Natural killer cell treated with Interleukin-12 subunit alpha and Interleukin-12 subunit beta and Interleukin-15 and Interleukin-18, amount 100 ng/mL, for 72 hours (primary cell): ENCODE data around the gene IFT52. TPM values are rescaled to one million over a fixed set of nuclear protein-coding genes. Genes with fewer than 3 reads are reported as not detected.
A peak's percentile ranks its signal among the peaks of the same experiment; 100 is the strongest.

ENCODE experiments used
- ATAC-seq, 2 donors: fragments of 150-1000 bp; cut with Tn5 transposase in 1 of 2; sonication (Bioruptor Pico), chemical (Tn5 transposase) in 1 of 2; 2 replicates each; pipeline ENCODE4 v1.10.0; 2021
- DNase-seq: peaks from one replicate; pipeline ENCODE4 v3.0.0; 2022; ENCODE audit warnings: low spot score
- H3K27ac Mint-ChIP-seq, 2 donors: 1 replicate in 1 of 2; 2 replicates in 1 of 2; pipeline ENCODE4 v1.8.0; 2022; ENCODE audit warnings: mixed read lengths in 2 of 2, mild to moderate bottlenecking in 1 of 2, moderate library complexity in 1 of 2
- H3K27me3 Mint-ChIP-seq, 2 donors: 1 replicate in 1 of 2; 2 replicates in 1 of 2; pipeline ENCODE4 v1.8.0; 2022; ENCODE audit warnings: mixed read lengths in 2 of 2
- H3K36me3 Mint-ChIP-seq: one replicate; pipeline ENCODE4 v1.8.0; 2022; ENCODE audit warnings: mixed read lengths
- H3K4me1 Mint-ChIP-seq, 2 donors: 1 replicate in 1 of 2; 2 replicates in 1 of 2; pipeline ENCODE4 v1.8.0; 2022; ENCODE audit warnings: low read depth in 2 of 2, mixed read lengths in 2 of 2, mild to moderate bottlenecking in 1 of 2
- H3K4me3 Mint-ChIP-seq: one replicate; pipeline ENCODE4 v1.8.0; 2022; ENCODE audit warnings: mixed read lengths
- H3K9me3 Mint-ChIP-seq: 2 replicates; pipeline ENCODE4 v1.8.0; 2022; ENCODE audit warnings: mixed read lengths
- total RNA-seq, 2 donors: library from RNA; stranded (reverse); gene quantifications; one replicate each; pipeline ENCODE4 v1.2.3, GENCODE V29; 2022

Gene IFT52
- total RNA-seq, 2 donors from 2014 or later = 19.1 to 20.7 TPM

GRCh38 chr20:43669332-43669731 lies 78.6 kb downstream of the IFT52 start:
- H3K4me3 Mint-ChIP-seq = no peak overlapping the region

GRCh38 chr20:43670423-43670822 lies 79.7 kb downstream of the IFT52 start:
- peaks cover 0 to 3% of the 10 kb centered on the region in 2 donors for H3K27me3 Mint-ChIP-seq

More at GRCh38 chr20:43669332-43669731, 78.6 kb downstream of the IFT52 start:
- peaks cover 0 to 3% of the 10 kb centered on the region in 2 donors for H3K27me3 Mint-ChIP-seq
- ATAC-seq (no peak), DNase-seq (no peak)
- H3K27ac Mint-ChIP-seq = no peak overlapping the region
- H3K4me1 Mint-ChIP-seq = no peaks in the 10 kb centered on the region
- no peaks in the 10 kb centered on the region for H3K9me3 Mint-ChIP-seq
- H3K36me3 Mint-ChIP-seq = no peaks in the 10 kb centered on the region

GRCh38 chr20:43676368-43676767 lies 85.6 kb downstream of the IFT52 start:
- Mint-ChIP-seq H3K27me3 (no peaks in the 10 kb centered on the region), H3K4me1 (no peaks in the 10 kb centered on the region), H3K4me3 (no peak overlapping the region), H3K36me3 (no peaks in the 10 kb centered on the region), H3K9me3 (no peaks in the 10 kb centered on the region), H3K27ac (peak overlapping the region in 1 of 2 donors; percentile 8)
- no peak for ATAC-seq
- no peak for DNase-seq

More at GRCh38 chr20:43670423-43670822, 79.7 kb downstream of the IFT52 start:
- Mint-ChIP-seq H3K4me3 (no peak overlapping the region), H3K27ac (no peak overlapping the region), H3K36me3 (no peaks in the 10 kb centered on the region), H3K9me3 (no peaks in the 10 kb centered on the region), H3K4me1 (no peaks in the 10 kb centered on the region)
- DNase-seq (no peak), ATAC-seq (no peak)

GRCh38 chr20:43680981-43681380 lies 90.2 kb downstream of the IFT52 start:
- Mint-ChIP-seq H3K36me3 (no peaks in the 10 kb centered on the region), H3K27ac (no peak overlapping the region), H3K4me1 (no peaks in the 10 kb centered on the region), H3K4me3 (no peak overlapping the region), H3K9me3 (no peaks in the 10 kb centered on the region), H3K27me3 (no peaks in the 10 kb centered on the region)
- no peak for ATAC-seq
- no peak for DNase-seq

GRCh38 chr20:43681468-43681942 lies 90.8 kb downstream of the IFT52 start:
- Mint-ChIP-seq H3K4me1 (no peaks in the 10 kb centered on the region), H3K27ac (no peak overlapping the region), H3K36me3 (no peaks in the 10 kb centered on the region), H3K4me3 (no peak overlapping the region), H3K9me3 (no peaks in the 10 kb centered on the region), H3K27me3 (no peaks in the 10 kb centered on the region)
- DNase-seq (no peak), ATAC-seq (no peak)

GRCh38 chr20:43681991-43682410 lies 91.3 kb downstream of the IFT52 start:
- DNase-seq (no peak), ATAC-seq (peak; percentile 17 to 44)
- Mint-ChIP-seq H3K27ac (no peak overlapping the region), H3K4me1 (no peaks in the 10 kb centered on the region), H3K27me3 (no peaks in the 10 kb centered on the region), H3K9me3 (no peaks in the 10 kb centered on the region), H3K36me3 (no peaks in the 10 kb centered on the region), H3K4me3 (no peak overlapping the region)

GRCh38 chr20:43682446-43682845 lies 91.7 kb downstream of the IFT52 start:
- no peaks in the 10 kb centered on the region for H3K27me3 Mint-ChIP-seq
- ATAC-seq (peak in 1 of 2 donors; percentile 15), DNase-seq (no peak)
- no peak overlapping the region for H3K27ac Mint-ChIP-seq
- no peaks in the 10 kb centered on the region for H3K4me1 Mint-ChIP-seq
- H3K9me3 Mint-ChIP-seq = no peaks in the 10 kb centered on the region
- no peak overlapping the region for H3K4me3 Mint-ChIP-seq
- no peaks in the 10 kb centered on the region for H3K36me3 Mint-ChIP-seq

GRCh38 chr20:43686820-43687219 lies 96.1 kb downstream of the IFT52 start:
- H3K27me3 Mint-ChIP-seq = no peaks in the 10 kb centered on the region
- no peaks in the 10 kb centered on the region for H3K9me3 Mint-ChIP-seq
- no peak overlapping the region for H3K27ac Mint-ChIP-seq
- H3K36me3 Mint-ChIP-seq = no peaks in the 10 kb centered on the region
- H3K4me3 Mint-ChIP-seq = no peak overlapping the region
- no peaks in the 10 kb centered on the region for H3K4me1 Mint-ChIP-seq
- DNase-seq (no peak), ATAC-seq (no peak)

- no peaks in the 10 kb centered on the region for H3K9me3 Mint-ChIP-seq
- DNase-seq = no peak
- no peaks in the 10 kb centered on the region for H3K4me1 Mint-ChIP-seq
- no peak overlapping the region for H3K4me3 Mint-ChIP-seq
- no peaks in the 10 kb centered on the region for H3K36me3 Mint-ChIP-seq
- ATAC-seq = peak in 1 of 2 donors; percentile 34
- peak overlapping the region in 1 of 2 donors; percentile 50 for H3K27ac Mint-ChIP-seq
- H3K27me3 Mint-ChIP-seq = no peaks in the 10 kb centered on the region
Measured at GRCh38 chr20:43689165-43689564, 98.4 kb downstream of the IFT52 start.

GRCh38 chr20:43690943-43691598 lies 100.3 kb downstream of the IFT52 start:
- no peaks in the 10 kb centered on the region for H3K4me1 Mint-ChIP-seq
- no peaks in the 10 kb centered on the region for H3K36me3 Mint-ChIP-seq
- no peak overlapping the region for H3K4me3 Mint-ChIP-seq
- ATAC-seq (no peak), DNase-seq (no peak)
- H3K27me3 Mint-ChIP-seq = no peaks in the 10 kb centered on the region
- no peaks in the 10 kb centered on the region for H3K9me3 Mint-ChIP-seq
- no peak overlapping the region for H3K27ac Mint-ChIP-seq

GRCh38 chr20:43691928-43692524 lies 101.3 kb downstream of the IFT52 start:
- ATAC-seq (peak in 1 of 2 donors; percentile 48), DNase-seq (no peak)
- Mint-ChIP-seq H3K4me3 (no peak overlapping the region), H3K36me3 (no peaks in the 10 kb centered on the region), H3K9me3 (no peaks in the 10 kb centered on the region), H3K4me1 (no peaks in the 10 kb centered on the region), H3K27me3 (no peaks in the 10 kb centered on the region), H3K27ac (no peak overlapping the region)

- ATAC-seq (no peak), DNase-seq (no peak)
- no peaks in the 10 kb centered on the region for H3K9me3 Mint-ChIP-seq
- no peak overlapping the region for H3K4me3 Mint-ChIP-seq
- no peak overlapping the region for H3K27ac Mint-ChIP-seq
- H3K4me1 Mint-ChIP-seq = peaks cover 6 to 7% of the 10 kb centered on the region in 2 donors
- H3K27me3 Mint-ChIP-seq = no peaks in the 10 kb centered on the region
- peaks cover 5% of the 10 kb centered on the region for H3K36me3 Mint-ChIP-seq
Measured at GRCh38 chr20:43694763-43695162, 104.0 kb downstream of the IFT52 start.

GRCh38 chr20:43695571-43695970 lies 104.8 kb downstream of the IFT52 start:
- H3K9me3 Mint-ChIP-seq = no peaks in the 10 kb centered on the region
- peaks cover 5% of the 10 kb centered on the region for H3K36me3 Mint-ChIP-seq
- H3K4me1 Mint-ChIP-seq = peaks cover 15% of the 10 kb centered on the region in 2 donors
- H3K27me3 Mint-ChIP-seq = no peaks in the 10 kb centered on the region
- no peak for ATAC-seq
- no peak overlapping the region for H3K4me3 Mint-ChIP-seq
- DNase-seq = no peak
- no peak overlapping the region for H3K27ac Mint-ChIP-seq
